HFF-Myc (cell line): ENCODE measurements around the gene KIF1B.

Source experiments
- DNase-seq: peaks from one replicate; pipeline ENCODE4 v3.0.0-alpha.2; 2011; ENCODE audit warnings: low read depth; ENCODE audit errors: extremely low read depth
- H3K4me3 ChIP-seq: replicated peaks from 2 replicates; pipeline ENCODE4 v1.5.1; 2011; ENCODE audit warnings: low read depth, mild to moderate bottlenecking, control low read depth, low read length
- TF ChIP-seq, protein P1 (sequence below): IDR thresholded peaks from 2 replicates; pipeline ENCODE4 v1.5.1; 2012; ENCODE audit warnings: mild to moderate bottlenecking, low read depth, low read length, control low read depth; ENCODE audit errors: missing control alignments

Gene KIF1B

GRCh38 chr1:10430216-10431069 is 220.1 kb downstream of the KIF1B start, which contains the start of gene CENPS:
CENPS (plus strand) TSS chr1:10430433; CDS start chr1:10430518, 85 bp downstream.
- TF ChIP-seq, protein P1, sequence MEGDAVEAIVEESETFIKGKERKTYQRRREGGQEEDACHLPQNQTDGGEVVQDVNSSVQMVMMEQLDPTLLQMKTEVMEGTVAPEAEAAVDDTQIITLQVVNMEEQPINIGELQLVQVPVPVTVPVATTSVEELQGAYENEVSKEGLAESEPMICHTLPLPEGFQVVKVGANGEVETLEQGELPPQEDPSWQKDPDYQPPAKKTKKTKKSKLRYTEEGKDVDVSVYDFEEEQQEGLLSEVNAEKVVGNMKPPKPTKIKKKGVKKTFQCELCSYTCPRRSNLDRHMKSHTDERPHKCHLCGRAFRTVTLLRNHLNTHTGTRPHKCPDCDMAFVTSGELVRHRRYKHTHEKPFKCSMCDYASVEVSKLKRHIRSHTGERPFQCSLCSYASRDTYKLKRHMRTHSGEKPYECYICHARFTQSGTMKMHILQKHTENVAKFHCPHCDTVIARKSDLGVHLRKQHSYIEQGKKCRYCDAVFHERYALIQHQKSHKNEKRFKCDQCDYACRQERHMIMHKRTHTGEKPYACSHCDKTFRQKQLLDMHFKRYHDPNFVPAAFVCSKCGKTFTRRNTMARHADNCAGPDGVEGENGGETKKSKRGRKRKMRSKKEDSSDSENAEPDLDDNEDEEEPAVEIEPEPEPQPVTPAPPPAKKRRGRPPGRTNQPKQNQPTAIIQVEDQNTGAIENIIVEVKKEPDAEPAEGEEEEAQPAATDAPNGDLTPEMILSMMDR: peak; percentile 76
- DNase-seq: peak; percentile 46
- H3K4me3 ChIP-seq: peak within 1 kb of the TSS; percentile 64
